Neuron (in vitro differentiated cells): ENCODE measurements around the gene PVR.
"Not testable (repeated sequence)": the region's sequence is repeated elsewhere in the genome, so short reads cannot be mapped to it uniquely, and the experiment has no call there.

ENCODE experiments used
- H2AFZ ChIP-seq: one replicate; pipeline ENCODE4 v1.6.1; 2013; ENCODE audit warnings: low read depth, mild to moderate bottlenecking, inconsistent platforms, low read length, moderate library complexity
- H3K27me3 ChIP-seq: one replicate; pipeline ENCODE4 v1.6.1; 2013; ENCODE audit warnings: low read length; ENCODE audit not compliant: insufficient read depth
- H3K36me3 ChIP-seq: one replicate; pipeline ENCODE4 v1.6.1; 2013; ENCODE audit warnings: low read length; ENCODE audit not compliant: insufficient read depth
- H3K4me1 ChIP-seq: one replicate; pipeline ENCODE4 v1.6.1; 2013; ENCODE audit warnings: low read length; ENCODE audit not compliant: insufficient read depth
- H3K4me3 ChIP-seq: 2 replicates; pipeline ENCODE4 v1.5.1; 2013; ENCODE audit warnings: mild to moderate bottlenecking, low read length, moderate library complexity
- H3K9me3 ChIP-seq: one replicate; pipeline ENCODE4 v1.6.1; 2013; ENCODE audit warnings: low read length

Gene PVR

DNA sequence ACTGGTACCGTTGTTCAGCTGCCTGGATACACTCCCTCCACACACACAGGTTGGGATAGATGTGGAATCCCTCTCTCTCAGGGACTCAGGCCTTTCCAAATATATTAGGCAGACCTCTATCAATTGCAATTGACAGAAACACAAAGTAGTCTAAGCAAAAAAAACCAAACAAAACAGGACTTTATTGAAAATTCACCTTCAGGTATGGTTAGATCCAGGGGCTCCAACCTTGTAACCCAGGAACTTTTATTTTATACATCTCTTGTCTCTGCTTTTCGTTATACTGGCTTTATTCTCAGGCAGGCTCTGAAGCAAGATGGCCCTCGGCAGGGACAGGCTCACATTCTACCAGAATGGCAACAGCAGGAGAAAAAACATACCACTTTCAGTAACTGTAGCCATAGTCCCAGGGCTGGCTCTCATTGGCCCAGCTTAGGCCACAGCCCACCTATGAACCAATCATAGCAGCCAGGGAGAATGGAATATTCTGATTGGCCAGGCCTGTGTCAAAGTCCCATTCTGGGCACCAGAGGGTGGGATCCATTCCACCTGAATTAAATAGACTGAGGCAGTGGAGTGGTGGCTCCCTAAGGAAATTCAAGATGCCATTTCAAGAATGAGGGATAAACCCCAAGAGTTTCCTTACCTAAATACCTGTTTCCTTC lies 14.5 kb downstream of the PVR start:
- no peak overlapping the region for H2AFZ ChIP-seq
- no peaks in the 10 kb centered on the region for H3K4me1 ChIP-seq
- no peaks in the 10 kb centered on the region for H3K27me3 ChIP-seq
- H3K36me3 ChIP-seq = peaks cover 33% of the 10 kb centered on the region
- peaks cover 3% of the 10 kb centered on the region for H3K9me3 ChIP-seq
- no peak overlapping the region for H3K4me3 ChIP-seq

DNA sequence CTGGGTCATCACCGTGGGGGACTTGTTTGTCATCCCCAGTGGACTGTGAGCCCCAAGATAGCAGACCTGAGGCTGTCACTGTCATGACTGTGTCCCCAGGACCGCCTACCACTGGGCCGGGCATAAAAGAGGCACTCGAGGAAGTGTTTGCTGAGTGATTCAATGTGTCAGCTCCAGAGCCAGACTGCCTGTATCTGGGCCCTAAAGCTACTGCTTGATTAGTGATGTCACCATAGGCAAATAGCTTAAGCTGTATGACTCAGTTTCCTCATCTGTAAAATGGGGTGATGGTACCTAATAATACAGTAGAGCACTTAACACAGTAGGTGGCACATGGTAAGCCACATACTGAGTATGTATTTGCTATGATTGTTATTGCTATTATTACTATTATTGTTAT lies 16.4 kb downstream of the PVR start:
- peaks cover 29% of the 10 kb centered on the region for H3K36me3 ChIP-seq
- no peak overlapping the region for H3K4me3 ChIP-seq
- no peak overlapping the region for H2AFZ ChIP-seq
- no peaks in the 10 kb centered on the region for H3K27me3 ChIP-seq
- H3K4me1 ChIP-seq = no peaks in the 10 kb centered on the region
- peaks cover 3% of the 10 kb centered on the region for H3K9me3 ChIP-seq

DNA sequence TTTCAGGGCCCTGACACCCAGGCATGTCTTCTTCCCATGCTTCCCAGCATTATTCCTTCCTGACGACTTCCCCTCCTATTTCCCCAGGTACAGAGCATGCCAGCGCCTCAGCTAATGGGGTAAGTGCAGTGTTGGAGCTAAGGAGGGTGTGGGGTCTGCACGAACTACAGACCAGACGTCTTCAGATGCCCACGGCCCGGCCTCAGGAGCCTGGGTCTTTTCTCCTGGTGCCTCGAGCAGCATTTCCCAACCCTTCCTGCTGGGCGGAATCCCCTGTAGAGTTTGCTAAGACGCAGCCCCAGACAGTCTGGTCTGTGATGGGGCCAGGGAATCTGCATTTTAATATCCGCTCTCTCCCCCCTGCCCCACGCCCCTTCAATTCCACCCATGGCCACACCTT lies 17.5 kb downstream of the PVR start:
- H3K27me3 ChIP-seq = no peaks in the 10 kb centered on the region
- H2AFZ ChIP-seq = no peak overlapping the region
- peaks cover 3% of the 10 kb centered on the region for H3K9me3 ChIP-seq
- H3K4me1 ChIP-seq = no peaks in the 10 kb centered on the region
- no peak overlapping the region for H3K4me3 ChIP-seq
- H3K36me3 ChIP-seq = peaks cover 29% of the 10 kb centered on the region

DNA sequence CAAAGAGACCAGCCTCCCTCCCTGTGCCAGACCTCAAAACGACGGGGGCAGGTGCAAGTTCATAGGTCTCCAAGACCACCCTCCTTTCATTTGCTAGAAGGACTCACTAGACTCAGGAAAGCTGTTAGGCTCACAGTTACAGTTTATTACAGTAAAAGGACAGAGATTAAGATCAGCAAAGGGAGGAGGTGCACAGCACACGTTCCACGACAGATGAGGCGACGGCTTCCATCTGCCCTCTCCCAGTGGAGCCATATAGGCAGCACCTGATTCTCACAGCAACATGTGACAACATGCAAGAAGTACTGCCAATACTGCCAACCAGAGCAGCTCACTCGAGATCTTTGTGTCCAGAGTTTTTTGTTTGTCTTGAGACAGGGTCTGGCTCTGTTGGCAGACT lies 18.2 kb downstream of the PVR start:
- H2AFZ ChIP-seq = no peak overlapping the region
- H3K9me3 ChIP-seq = peaks cover 3% of the 10 kb centered on the region
- no peaks in the 10 kb centered on the region for H3K4me1 ChIP-seq
- H3K27me3 ChIP-seq = no peaks in the 10 kb centered on the region
- no peak overlapping the region for H3K4me3 ChIP-seq
- H3K36me3 ChIP-seq = peaks cover 29% of the 10 kb centered on the region

DNA sequence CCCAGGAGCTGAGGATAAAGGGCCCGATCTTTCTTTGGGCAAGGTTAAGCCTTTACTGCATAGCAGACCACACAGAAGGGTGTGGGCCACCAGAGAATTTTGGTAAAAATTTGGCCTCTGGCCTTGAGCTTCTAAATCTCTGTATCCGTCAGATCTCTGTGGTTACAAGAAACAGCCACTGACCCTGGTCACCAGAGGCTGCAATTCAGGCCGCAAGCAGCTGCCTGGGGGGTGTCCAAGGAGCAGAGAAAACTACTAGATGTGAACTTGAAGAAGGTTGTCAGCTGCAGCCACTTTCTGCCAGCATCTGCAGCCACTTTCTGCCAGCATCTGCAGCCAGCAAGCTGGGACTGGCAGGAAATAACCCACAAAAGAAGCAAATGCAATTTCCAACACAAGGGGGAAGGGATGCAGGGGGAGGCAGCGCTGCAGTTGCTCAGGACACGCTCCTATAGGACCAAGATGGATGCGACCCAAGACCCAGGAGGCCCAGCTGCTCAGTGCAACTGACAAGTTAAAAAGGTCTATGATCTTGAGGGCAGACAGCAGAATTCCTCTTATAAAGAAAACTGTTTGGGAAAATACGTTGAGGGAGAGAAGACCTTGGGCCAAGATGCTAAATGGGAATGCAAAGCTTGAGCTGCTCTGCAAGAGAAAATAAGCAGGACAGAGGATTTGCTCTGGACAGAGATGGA lies 19.1 kb downstream of the PVR start:
- H3K27me3 ChIP-seq = no peaks in the 10 kb centered on the region
- no peak overlapping the region for H3K4me3 ChIP-seq
- H3K4me1 ChIP-seq = no peaks in the 10 kb centered on the region
- H3K9me3 ChIP-seq = peaks cover under 1% of the 10 kb centered on the region
- no peak overlapping the region for H2AFZ ChIP-seq
- H3K36me3 ChIP-seq = peaks cover 26% of the 10 kb centered on the region

DNA sequence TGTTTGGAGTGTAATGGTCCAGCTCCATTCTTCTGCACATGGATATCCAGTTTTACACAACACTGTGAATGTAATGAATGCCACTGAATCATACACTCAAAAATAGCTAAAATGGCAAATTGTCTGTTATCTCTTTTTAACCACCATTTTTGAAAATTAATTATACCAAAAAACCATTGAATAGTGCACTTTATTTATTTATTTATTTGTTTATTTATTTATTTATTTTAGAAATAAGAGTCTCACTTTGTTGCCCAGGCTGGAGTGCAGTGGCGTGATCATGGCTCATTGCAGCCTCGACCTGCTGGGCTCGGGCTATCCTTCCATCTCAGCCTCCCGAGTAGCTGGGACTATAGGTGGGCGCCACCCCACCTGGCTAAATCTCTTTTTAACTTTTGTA lies 20.3 kb downstream of the PVR start:
- H3K4me1 ChIP-seq = no peaks in the 10 kb centered on the region
- no peak overlapping the region for H3K4me3 ChIP-seq
- no peaks in the 10 kb centered on the region for H3K9me3 ChIP-seq
- H3K27me3 ChIP-seq = no peaks in the 10 kb centered on the region
- H3K36me3 ChIP-seq = peaks cover 16% of the 10 kb centered on the region
- H2AFZ ChIP-seq = no peak overlapping the region

DNA sequence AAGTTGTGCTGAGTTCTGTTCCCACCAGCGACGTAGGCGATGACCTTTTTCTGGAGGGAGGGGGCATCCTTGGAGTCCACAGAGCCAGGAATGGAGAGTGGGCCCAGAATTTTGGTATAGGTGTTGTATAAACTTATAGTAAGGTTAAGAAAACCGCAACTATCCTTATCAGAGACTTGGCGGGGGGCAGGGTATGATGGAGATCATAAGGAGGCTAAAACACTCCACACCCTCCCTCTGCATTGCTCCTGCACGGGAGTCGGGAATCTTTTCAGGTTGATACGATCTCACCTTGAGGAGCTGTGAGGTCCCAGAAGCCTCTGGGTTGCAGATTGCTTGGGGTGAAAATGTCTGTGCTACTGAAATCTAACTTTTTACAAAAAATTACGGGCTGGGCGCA lies 21.3 kb downstream of the PVR start:
- Histone ChIP-seq H3K9me3 (no peaks in the 10 kb centered on the region), H2AFZ (no peak overlapping the region), H3K27me3 (no peaks in the 10 kb centered on the region), H3K4me1 (no peaks in the 10 kb centered on the region), H3K4me3 (no peak overlapping the region), H3K36me3 (peaks cover 8% of the 10 kb centered on the region)

DNA sequence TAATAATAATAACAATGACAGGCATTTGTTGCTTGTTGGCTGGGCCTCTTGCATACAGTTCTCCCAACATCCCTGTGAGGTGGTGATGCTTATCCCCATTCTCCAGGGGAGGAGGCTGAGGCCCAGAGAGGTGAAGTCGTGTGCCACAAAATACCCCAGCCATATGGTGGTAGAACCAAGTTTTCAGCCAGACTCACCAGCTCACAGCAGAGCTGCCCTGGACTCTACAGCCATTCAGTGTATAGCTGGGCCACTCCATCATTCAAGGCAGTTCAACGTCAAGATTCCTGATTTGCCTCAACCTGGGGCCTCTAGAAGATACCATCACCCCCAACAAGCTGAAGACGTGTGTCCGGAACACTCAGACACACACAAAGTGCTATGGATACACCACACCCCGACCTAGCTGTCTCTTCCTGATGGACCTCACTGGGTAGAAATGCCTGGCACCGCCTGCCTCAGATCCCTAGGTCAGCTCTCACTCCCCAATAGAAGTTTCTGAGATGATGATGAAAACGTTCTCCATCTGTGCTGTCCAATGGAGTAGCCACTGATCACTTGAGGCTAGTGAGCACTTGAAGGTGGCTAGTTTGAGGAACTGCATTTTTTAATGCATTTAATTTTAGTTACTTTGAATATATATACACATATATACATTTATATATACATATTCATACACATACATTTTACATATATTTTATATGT lies 23.3 kb downstream of the PVR start:
- no peak overlapping the region for H3K4me3 ChIP-seq
- no peaks in the 10 kb centered on the region for H3K27me3 ChIP-seq
- H3K9me3 ChIP-seq = no peaks in the 10 kb centered on the region
- H3K36me3 ChIP-seq = peaks cover under 1% of the 10 kb centered on the region
- H3K4me1 ChIP-seq = no peaks in the 10 kb centered on the region
- H2AFZ ChIP-seq = no peak overlapping the region

DNA sequence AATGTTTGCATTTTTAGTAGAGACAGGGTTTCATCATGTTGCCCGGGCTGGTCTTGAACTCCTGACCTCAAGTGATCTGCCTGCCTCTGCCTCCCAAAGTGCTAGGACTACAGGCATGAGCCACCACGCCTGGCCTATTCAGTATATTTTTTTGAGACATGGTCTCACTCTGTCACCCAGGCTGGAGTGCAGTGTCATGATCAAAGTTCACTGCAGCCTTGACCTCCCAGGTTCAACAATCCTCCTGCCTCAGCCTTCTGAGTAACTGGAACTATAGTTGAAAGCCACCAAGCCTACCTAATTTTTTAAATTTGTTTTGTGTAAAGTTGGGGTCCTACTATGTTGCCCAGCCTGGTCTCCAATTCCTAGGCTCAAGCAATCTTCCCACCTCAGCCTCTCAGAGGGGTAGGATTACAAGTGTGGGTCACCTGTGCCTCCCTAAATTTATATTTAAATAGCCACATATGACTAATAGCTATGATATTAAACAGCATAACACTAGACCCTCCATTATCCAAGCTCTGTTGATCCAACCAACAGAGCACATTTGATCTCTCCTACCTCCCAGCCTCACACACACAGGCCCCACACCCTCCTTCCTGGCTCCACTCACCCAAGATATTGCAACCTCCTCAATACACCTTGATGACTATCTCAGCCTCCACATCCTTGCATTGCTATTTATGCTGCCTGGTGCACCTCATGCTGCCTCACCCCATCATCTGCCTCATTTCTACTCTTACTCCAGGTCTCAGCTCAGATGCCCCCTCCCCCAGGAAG lies 25.5 kb downstream of the PVR start:
- H2AFZ ChIP-seq = no peak overlapping the region
- no peak overlapping the region for H3K4me3 ChIP-seq
- no peaks in the 10 kb centered on the region for H3K4me1 ChIP-seq
- H3K36me3 ChIP-seq = no peaks in the 10 kb centered on the region
- H3K27me3 ChIP-seq = no peaks in the 10 kb centered on the region
- H3K9me3 ChIP-seq = no peaks in the 10 kb centered on the region

DNA sequence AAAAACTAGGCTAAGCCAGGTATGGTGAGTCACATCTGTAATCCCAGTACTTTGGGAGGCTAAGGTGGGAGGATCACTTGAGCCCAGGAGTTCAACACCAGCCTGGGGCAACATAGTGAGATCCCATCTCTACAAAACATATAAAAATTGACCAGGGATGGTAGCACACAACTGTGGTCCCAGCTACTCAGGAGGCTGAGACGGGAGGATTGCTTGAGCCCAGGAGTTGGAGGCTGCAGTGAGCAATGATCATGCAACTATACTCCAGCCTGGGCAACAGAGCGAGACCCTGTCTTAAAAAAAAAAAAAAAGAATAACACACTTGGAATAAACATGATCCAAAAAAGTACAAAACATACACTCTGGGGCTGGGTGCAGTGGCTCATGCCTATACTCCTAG lies 26.3 kb downstream of the PVR start:
- H3K4me1 ChIP-seq, H3K36me3 ChIP-seq, H3K27me3 ChIP-seq, H2AFZ ChIP-seq, H3K4me3 ChIP-seq, H3K9me3 ChIP-seq: not testable (repeated sequence)

DNA sequence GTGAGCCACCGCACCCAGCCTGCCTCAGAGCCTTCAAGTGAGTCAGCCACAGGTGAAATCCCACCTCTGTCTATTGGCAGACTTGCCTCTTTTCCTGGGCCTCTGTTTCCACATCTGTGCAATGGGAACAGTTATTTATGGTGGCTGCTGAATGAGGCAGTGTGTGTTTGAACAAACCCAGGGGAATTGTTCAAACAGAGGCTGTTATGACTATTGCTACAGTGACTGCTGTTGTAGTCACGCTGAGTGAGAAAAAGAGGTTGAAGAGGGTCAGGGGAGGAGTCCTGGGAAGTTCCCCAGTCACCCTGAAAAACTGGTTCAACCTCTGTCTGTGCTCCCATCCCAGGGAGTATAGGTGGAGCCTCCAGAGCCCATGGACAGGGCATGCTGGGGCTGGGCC lies 27.7 kb downstream of the PVR start, which contains the start of gene CEACAM19:
Gene CEACAM19, plus strand, starts transcription at position 83 of the 400 bp plus-strand sequence. CDS start 450 bp downstream, outside the sequence.
- Histone ChIP-seq H2AFZ (no peak within 1 kb of the TSS), H3K4me3 (no peak within 1 kb of the TSS), H3K36me3 (no peaks in the 10 kb centered on the region), H3K27me3 (no peaks in the 10 kb centered on the region), H3K9me3 (no peaks in the 10 kb centered on the region), H3K4me1 (no peaks in the 10 kb centered on the region)

DNA sequence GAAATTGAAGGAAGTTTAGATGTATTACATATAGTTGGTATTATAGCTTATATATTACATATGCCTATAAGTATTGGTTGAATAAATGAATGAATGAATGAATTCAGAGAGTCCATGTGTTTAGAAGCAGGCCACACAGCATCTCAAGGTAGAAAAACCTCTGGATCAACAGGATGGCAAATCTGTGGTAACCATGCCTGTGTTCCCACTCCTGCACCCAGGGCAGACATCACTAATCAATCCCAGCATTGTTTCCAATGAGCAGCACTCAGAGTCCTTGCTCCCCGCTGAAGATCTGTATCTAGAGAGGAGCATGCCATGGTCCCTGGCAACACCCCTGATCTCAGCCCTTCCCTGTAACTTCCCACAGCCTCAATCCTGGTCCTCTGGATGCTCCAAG lies 28.5 kb downstream of the PVR start:
- no peaks in the 10 kb centered on the region for H3K4me1 ChIP-seq
- H3K27me3 ChIP-seq = no peaks in the 10 kb centered on the region
- no peaks in the 10 kb centered on the region for H3K36me3 ChIP-seq
- H3K9me3 ChIP-seq = no peaks in the 10 kb centered on the region
- no peak overlapping the region for H2AFZ ChIP-seq
- no peak overlapping the region for H3K4me3 ChIP-seq

DNA sequence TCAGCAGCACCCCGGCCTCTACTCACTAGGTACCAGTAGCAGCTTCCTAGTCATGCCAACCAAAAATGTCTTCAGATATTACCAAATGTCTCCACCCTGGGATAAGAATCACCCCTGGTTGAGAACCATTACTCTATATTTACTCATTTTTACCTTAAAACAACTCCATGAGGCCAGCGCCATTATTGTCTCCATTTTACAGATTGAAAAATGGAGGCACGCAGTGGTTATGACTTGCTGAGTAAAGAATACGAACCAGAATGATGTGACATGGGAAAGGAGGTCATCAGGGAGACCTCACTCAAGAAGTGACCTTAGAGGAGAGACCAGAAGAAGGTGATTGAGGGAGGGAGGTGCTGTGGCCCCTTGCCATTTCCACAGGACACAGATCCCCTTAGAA lies 29.8 kb downstream of the PVR start:
- Histone ChIP-seq H3K4me1 (no peaks in the 10 kb centered on the region), H3K9me3 (no peaks in the 10 kb centered on the region), H3K4me3 (no peak overlapping the region), H2AFZ (no peak overlapping the region), H3K27me3 (no peaks in the 10 kb centered on the region), H3K36me3 (no peaks in the 10 kb centered on the region)
